Stimulated activated CD4-positive, alpha-beta T cell treated with anti-CD3 and anti-CD28 coated beads, Interleukin-4, amount 100 ng/mL, for 48 hours (primary cell): ENCODE data around the gene STK39.

Source experiments
- DNase-seq, 2 donors: peaks; one replicate each; pipeline ENCODE4 v3.0.0-alpha.2; 2020; ENCODE audit warnings: low read depth in 2 of 2

The STK39 gene

GRCh38 chr2:167955264-167955906, 292.0 kb downstream of the STK39 start:
- no peak for DNase-seq

GRCh38 chr2:167954495-167954894, 292.9 kb downstream of the STK39 start:
- DNase-seq: no peak

GRCh38 chr2:167953776-167954175, 293.6 kb downstream of the STK39 start:
- DNase-seq: no peak

- no peak for DNase-seq
Measured at GRCh38 chr2:167950571-167950970, 296.8 kb downstream of the STK39 start.

- no peak for DNase-seq
Measured at GRCh38 chr2:167946441-167946841, 301.0 kb downstream of the STK39 start.

GRCh38 chr2:167945660-167946368, 301.6 kb downstream of the STK39 start:
- no peak for DNase-seq

GRCh38 chr2:167944825-167945659, 302.4 kb downstream of the STK39 start:
- DNase-seq: no peak

- no peak for DNase-seq
Measured at GRCh38 chr2:167943897-167944296, 303.5 kb downstream of the STK39 start.

GRCh38 chr2:167943368-167943767, 304.0 kb downstream of the STK39 start:
- no peak for DNase-seq

- DNase-seq: no peak
Measured at GRCh38 chr2:167942366-167943081, 304.9 kb downstream of the STK39 start.

GRCh38 chr2:167941604-167942003, 305.8 kb downstream of the STK39 start:
- DNase-seq: no peak

- no peak for DNase-seq
Measured at GRCh38 chr2:167940734-167941507, 306.5 kb downstream of the STK39 start.

- no peak for DNase-seq
Measured at GRCh38 chr2:167940346-167940725, 307.1 kb downstream of the STK39 start.

- DNase-seq: no peak
Measured at GRCh38 chr2:167939514-167940345, 307.7 kb downstream of the STK39 start.

- DNase-seq: no peak
Measured at GRCh38 chr2:167937403-167937802, 310.0 kb downstream of the STK39 start.

- no peak for DNase-seq
Measured at GRCh38 chr2:167935803-167936110, 311.6 kb downstream of the STK39 start.

GRCh38 chr2:167933097-167933814, 314.1 kb downstream of the STK39 start:
- DNase-seq: no peak

GRCh38 chr2:167932123-167932693, 315.2 kb downstream of the STK39 start:
- no peak for DNase-seq

- no peak for DNase-seq
Measured at GRCh38 chr2:167929484-167929883, 317.9 kb downstream of the STK39 start.

GRCh38 chr2:167928434-167928833, 319.0 kb downstream of the STK39 start:
- DNase-seq: no peak
